CD4-positive, alpha-beta T cell treated with Interleukin-15 for 1 hour (primary cell): ENCODE results near the gene TLE2.
"Not testable (repeated sequence)": the region's sequence is repeated elsewhere in the genome, so short reads cannot be mapped to it uniquely, and the experiment has no call there.

Source experiments
- DNase-seq: peaks from one replicate; pipeline ENCODE4 v3.0.0-alpha.2; 2020

The TLE2 gene

DNA sequence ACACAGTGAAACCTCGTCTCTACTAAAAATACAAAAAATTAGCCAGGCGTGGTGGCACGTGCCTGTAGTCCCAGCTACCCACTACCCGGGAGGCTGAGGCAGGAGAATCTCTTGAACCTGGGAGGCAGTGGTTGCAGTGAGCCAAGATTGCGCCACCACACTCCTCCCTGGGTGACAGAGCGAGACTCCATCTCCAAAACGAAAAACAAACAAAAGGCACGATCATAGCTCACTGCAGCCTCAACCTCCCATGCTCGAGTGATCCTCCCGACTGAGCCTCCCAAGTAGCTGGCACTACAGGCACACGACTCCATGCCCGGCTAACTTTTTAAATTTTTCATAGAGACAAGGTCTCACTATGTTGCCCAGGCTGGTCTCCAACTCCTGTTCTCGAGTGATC, 17.0 kb downstream of the TLE2 start:
- not testable (repeated sequence) for DNase-seq

DNA sequence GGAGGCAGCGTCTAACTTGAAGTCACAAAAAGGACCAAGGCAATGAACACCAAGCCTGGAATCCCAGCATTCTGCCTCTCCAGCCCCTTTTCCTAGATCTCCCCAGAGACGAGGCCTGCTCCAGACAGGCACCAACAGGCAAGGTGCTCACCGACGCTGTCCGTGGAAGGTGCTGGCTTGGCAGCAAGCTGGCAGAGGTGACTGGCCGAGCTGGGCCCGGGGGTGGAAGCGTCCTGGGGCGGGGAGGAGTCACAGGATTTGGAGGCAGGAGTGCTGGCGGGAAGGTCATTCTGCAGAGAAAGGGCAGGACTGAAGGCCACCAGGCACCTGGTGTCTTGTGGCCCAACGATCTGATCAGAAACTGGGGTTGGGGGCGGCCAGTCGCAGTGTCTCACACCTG, 18.2 kb downstream of the TLE2 start:
- no peak for DNase-seq

DNA sequence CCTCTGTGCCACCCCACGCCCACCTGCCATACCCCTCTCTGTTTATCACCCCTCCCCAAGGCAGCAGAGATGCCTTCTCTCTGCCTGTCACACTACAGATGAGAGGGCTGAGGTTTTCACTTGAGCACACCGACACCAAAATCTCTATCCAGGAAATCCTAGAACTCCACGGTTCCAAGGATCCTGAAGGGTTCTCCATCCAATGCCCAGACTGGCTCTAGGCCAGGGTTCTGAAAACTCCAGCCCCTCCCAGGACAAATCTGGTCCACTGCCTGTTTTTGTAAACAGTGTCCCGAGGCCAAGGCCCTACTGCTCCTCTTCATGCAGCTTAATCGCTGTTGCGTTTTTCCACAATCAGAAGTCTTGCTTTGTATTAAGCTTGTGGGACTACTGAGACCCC, 20.1 kb downstream of the TLE2 start:
- no peak for DNase-seq

DNA sequence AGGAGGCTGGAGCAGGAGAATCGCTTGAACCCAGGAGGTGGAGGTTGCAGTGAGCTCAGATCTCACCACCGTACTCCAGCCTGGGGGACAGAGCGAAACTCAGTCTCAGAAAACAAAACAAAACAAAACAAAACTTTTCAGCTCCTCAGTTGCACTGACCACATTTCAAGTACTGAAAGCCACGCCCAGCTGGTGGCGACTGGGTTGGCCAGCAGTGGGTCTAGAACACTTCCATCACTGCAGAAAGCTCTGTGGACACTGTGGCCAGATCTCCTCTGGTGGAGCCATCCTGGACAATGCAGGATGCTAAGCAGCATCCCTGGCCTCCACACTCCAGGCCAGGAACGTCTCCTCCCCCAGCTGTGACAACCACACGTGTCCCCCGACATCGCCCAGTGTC, 21.1 kb downstream of the TLE2 start:
- DNase-seq = no peak

DNA sequence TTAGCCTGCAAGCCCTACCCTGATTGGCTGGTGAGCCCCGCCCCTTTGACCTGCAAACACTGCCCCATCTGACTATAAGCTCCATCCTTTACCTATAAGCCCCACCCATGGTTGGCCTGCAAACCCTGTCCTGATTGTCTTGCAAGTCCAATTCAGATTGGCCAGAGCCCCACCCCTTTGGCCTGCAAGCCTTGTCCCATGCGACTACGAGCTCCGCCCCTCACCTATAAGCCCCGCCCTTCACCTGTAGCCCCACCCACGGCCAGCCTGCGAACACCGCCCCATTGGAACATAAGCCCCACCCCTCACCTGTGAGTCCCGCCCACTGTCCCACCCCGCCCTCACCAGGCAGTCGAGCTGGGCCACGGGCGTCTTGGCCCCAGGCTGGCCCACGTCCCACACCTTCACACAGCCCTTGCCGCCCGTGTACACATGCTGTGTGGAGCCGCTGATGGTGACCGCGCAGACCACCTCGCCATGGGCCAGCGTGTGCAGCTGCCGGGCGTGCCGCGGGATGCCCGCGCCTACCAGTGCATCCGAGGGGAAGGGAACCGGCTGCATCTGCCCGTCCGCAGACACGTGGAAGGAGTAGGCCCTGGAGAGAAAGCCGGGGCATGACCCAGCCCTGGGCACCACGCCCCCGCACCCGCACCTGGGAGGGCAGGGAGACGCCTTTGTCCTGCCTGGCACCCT, 22.9 kb downstream of the TLE2 start:
- no peak for DNase-seq

DNA sequence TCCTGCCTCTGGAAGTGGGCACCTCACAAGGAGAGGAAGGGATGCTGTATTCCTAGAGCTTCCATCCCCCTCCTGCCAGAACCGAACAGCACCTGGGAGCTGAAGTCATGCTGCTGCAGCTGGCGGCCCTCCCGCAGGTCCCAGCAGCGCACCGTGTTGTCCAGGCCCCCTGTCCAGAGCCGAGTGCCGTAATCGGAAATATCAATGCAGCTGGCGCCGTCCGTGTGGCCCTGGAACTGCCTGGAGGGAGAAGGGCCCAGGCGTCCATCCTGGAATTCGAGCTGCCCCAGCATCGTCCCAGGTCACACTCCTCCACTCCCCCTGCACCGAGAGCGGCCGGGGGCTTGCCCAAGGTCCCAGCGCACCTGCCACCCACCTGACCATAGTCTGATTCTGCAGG, 23.7 kb downstream of the TLE2 start:
- DNase-seq = no peak

DNA sequence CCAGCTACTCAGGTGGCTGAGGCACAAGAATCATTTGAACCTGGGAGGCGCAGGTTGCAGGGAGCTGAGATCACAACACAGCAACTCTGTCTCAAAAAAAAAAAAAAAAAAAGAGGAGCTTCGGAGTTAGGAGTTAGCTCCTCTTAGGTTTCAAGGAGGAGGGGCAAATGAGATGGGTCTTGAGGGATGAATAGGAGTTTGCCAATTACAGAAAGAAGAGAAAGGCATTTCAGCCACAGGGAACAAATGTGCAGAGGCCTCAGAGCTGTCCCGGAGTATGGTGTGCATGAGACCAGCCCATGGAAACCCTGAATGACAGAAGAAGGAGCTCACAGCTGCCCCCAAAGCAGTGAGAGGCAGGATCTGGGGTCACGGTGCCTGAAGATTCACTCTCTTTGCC, 24.6 kb downstream of the TLE2 start:
- DNase-seq = no peak

DNA sequence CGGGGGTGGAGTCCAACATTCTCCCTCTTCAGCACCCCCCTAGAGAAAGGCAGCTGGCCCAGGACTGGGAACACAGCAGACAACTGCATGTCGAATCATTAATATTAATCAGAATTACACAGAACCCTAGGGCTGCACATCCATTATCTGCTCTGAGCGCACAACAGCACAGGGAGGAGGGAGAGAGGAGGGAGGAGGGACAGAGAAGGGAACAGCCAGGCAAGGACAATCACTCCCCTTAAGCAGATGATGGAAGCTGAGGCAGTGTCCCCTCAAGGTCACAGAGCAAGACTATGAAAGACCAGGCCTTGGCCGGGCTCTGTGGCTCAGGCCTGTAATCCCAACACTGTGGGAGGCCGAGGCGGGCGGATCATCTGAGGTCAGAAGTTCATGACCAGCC, 26.0 kb downstream of the TLE2 start:
- no peak for DNase-seq

DNA sequence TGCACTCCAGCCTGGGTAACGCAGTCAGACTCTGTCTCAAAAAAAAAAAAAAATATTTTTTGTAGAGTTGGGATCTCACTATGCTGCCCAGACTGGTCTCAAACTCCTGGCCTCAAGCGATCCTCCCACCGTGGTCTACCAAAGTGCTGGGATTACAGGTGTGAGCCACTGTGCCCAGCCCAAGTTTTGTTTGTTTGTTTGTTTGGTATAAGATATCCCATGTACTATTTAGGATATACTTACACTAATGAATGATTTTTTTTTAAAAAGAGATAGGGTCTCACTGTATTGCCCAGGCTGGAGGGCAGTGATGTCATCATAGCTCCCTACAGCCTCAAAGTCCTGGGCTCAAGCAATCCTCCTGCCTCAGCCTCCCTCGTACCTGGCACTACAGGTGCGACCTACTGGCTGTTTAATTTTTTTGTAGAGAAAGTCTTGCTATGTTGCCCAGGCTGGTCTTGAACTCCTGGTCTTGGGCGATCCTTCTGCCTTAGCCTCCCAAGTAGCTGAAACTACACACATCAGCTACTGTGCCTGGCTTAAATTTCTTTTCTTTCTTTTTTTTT, 27.8 kb downstream of the TLE2 start:
- DNase-seq = no peak

DNA sequence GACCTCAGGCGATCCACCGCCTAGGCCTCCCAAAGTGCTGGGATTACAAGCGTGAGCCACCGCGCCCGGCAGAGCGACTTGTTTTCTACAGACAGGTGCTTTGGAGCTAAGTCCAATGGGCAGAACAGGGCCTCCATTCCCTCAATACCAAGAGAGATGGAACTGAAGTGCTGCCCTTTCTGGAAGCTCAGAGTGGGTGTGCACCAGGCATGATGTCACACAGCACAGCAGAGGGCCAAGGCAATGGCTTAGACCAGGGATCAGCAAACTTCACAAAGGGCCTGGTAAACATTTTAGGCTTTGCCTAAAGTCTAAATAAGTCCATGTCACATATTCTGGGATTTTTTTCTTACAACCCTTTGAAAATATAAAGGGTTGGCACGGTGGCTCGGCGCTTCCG, 30.4 kb downstream of the TLE2 start:
- no peak for DNase-seq

DNA sequence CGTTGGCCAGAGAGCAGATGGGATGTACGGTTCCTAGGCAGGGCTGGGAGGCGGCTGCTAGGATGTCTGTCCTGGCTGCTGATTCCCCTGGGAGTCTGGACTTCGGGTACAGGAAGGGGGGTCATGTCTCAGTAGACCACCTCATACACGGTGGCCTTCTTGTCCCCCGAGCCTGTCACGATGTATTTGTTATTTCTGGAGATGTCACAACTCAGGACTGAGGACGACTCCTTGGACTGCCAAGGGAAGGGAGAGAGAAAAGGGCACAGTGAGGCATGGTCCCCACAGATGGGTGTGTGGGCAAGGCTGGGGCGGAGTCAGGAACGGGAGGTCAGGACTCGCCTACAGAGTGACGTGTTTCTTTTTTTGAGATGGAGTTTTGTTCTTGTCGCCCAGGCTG, 31.4 kb downstream of the TLE2 start:
- no peak for DNase-seq

DNA sequence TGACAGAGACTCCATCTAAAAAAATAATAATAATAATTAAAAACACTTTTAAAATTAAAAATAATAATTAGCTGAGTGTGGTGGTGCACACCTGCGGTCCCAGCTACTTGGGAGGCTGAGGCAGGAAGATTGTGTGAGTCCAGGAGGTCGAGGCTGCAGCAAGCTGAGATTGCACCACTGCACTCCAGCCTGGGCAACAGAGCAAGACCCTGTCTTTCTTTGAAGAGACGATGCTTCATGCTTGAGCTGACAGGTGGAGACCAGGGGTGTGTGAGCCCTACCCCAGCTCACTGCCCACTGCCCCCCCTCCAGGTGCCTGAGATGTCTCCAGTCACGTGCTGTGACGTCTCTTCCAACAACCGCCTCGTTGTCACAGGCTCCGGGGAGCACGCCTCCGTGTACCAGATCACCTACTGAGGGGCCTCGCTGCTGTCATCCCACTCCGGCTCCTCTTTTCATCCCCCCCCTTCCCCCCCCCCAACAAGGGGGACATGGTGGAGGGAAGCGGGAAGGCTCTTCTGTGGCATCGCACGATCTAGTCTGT, 34.4 kb downstream of the TLE2 start:
- no peak for DNase-seq

DNA sequence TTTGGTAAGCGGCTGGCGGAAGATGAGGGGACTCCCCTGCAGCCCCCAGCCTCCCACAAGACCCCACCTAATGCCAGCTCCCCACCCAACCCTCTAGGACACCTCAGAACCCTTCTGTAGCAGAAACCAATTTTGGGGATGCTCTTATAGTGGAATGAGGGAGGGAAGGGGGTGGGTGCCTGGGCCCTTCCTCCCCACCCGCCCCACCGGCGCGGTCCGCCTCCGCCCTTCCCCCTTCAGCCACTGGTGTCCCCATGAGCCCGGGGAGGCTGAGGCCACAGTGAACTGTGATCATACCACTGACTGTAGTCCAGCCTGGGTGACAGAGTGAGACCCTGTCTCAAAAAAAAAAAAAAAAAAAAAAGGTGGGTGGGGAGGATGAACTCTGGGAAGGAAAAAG, 35.5 kb downstream of the TLE2 start:
- no peak for DNase-seq

DNA sequence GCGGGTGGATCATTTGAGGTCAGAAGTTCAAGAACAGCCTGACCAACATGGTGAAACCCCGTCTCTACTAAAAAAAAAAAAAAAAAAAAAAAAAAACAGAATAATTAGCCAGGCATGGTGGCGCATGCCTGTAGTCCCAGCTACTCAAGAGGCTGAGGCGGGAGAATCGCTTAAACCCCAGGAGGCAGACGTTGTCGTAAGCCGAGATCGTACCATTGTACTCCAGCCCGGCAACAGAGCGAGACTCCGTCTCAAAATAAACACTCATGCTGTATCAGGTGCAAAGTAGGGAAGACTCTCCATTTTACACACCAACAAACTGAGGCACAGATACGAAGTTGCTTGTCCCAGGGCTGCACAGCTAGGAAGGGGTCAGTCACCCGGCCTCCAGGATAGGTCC, 36.1 kb downstream of the TLE2 start:
- no peak for DNase-seq

DNA sequence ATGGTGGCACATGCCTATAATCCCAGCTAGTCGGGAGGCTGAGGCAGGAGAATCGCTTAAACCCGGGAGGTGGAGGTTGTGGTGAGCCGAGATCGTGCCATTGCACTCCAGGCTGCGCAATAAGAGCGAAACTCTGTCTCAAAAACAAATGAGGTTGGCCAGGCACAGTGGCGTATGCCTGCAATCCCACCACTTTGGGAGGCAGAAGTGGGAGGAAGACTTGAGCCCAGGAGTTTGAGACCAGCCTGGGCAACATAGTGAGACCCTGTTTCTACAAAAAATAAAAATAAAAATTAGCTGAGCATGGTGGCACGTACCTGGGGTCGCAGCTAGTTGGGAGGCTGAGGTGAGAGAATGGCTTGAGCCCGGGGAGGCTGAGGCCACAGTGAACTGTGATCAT, 36.7 kb downstream of the TLE2 start:
- not testable (repeated sequence) for DNase-seq

DNA sequence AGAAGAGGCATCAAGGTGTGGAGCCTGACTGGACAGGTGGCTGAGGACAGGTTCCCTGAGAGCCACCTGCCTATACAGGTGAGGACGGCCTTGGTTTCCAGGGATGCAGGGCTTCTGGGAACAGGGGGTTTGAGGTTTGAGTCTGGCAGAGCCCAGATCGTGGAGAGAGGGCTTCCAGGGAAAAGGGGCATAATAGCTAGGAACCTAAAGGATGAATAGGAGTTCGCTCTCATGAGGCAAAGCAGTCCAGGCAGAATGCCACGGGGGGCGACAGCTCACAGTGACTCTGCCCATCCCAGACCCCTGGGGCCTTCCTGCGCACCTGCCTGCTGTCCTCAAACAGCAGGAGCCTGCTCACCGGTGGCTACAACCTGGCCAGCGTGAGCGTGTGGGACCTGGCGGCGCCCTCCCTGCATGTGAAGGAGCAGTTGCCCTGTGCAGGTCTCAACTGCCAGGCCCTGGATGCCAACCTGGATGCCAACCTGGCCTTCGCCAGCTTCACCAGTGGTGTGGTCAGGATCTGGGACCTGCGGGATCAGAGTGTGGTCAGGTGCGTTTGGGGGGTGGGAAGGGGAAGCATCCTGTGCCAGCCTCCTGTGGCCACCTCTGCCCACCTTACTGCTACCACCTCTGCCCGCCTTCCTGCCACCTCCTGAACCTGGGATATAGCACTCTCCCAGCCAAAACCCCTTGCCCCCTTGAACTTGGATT, 39.7 kb downstream of the TLE2 start:
- no peak for DNase-seq

DNA sequence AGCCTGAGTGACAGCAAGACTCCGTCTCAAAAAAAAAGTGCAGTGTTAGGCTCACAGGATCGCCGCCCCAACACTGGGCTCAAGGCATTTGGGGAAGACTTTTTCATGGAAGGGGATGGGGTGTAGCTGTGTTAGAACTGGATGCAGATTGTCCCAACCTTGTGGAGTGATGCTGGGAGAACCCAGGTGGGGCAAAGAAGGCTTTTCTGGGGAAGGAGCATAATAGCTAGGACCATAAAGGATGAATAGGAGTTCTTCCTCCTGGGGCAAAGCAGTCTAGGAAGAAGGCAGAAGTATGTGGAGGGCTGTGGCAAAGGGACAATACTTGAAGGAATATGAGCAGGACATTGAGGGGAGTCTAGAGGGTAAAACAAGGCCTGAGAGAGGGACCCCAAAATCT, 40.5 kb downstream of the TLE2 start:
- no peak for DNase-seq

DNA sequence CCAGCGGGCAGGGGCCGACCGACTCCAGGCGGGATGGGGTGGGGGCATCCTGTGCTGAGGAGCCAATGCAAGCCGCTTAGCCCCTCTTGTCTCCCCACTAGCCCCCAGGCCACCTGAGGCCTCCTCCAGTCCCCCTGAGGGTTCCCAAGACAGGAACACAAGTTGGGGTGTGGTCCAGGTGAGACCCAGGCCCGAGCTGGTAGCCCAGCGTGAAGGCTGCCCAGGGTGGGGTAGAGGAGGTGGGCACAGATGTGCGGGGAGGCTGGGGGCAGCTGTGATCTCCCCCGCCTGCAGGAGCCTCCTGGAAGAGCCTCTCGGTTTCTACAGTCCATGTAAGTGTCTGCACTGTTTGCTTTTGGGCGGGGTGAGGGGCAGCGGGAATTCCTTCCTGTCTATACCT, 41.3 kb downstream of the TLE2 start:
- no peak for DNase-seq

DNA sequence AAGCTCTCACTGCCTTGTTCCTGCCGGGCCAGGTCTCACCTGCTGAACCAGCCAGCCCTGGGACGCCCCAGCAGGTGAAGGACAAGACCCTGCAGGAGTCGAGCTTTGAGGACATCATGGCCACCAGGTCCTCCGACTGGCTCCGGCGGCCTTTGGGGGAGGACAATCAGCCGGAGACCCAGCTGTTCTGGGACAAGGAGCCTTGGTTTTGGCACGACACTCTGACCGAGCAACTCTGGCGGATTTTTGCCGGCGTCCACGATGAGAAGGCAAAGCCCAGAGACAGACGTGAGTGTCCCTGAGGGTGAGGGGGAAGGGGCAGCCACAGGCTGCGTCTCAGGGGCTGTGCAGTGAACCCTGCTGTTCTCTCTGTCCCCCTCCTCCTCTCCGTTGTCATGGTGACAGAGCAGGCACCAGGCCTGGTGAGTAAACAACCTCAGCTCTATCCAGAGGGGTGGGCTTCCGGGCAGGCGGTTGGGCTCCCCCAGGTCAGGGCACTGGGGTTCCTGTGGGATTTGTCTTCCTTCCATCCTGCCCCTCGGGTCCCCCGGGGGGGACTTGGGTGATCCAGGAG, 42.0 kb downstream of the TLE2 start:
- no peak for DNase-seq

DNA sequence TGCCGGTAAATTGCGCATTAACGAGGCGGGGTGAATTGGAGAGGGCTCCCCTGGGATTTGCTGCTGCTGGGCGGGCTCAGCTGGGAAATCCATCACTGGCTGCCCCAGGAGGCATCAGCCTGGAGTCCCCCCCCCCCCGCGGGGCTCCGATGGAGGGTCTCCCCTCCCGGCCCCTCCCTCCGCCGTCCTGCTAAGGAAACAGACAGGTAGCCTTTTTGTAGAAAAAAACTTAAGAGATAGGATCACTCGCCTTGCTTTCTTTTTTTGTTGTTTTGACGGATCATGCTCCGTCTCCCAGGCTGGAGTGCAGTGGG, 44.9 kb downstream of the TLE2 start:
- no peak for DNase-seq

DNA sequence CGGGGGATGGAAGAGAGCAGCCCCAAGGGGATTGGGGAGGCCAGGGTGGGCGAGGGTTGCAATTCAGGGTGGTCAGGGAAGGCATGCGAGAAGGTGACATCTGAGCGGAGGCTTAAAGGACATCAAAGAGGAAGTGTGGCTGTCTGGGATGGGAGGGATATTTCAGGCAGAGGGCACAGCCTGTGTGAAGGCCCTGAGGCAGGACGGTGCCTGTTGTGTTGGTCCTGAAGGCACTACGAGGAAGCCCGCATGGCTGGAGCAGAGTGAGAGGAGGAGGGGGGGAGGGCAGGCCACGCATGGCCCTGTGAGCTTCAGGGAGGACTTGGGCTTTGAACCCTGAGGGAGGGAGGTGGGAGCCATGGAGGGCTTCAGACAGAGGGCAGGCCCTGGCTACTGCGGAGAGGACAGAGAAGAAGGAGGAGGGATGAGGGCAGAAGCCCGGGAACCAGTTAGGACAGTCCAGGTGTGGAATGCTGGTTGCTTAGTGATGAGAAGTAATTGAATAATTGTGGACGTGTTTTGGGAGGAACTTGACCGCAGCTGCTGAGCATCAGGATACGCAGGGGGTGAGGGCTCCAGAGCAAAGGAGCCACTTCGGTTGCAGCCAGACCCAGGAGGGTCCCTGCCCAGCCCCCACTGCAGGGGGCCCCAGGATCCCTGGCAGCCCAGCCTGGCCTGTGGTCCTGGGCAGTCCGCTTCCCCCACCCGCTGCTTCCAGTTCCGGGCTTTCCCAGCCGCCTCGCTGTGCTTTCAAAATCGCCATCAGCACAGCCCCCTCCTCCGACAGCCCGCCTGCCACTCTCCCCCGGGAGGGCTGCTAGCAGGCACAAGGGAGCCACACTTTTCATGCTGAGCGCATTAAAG, 45.5 kb downstream of the TLE2 start:
- no peak for DNase-seq

DNA sequence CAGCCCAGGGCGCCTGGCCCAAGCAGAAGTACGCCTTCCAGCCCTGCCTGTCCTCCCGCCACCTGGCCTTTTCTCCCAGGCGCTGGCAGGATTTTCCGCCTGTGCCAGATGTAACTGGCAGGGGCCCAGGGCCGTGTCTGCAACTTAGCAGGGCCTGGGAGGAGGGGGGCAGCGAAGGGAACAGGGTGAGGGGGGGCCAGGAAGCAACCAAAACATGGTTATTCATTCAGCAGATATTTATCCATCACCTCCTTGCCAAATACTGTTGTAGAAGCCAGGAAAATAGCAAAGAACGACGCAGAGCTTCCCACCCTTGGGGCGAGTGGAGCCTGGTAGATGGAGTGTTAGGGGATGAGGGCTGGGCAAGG, 46.1 kb downstream of the TLE2 start:
- DNase-seq = no peak

DNA sequence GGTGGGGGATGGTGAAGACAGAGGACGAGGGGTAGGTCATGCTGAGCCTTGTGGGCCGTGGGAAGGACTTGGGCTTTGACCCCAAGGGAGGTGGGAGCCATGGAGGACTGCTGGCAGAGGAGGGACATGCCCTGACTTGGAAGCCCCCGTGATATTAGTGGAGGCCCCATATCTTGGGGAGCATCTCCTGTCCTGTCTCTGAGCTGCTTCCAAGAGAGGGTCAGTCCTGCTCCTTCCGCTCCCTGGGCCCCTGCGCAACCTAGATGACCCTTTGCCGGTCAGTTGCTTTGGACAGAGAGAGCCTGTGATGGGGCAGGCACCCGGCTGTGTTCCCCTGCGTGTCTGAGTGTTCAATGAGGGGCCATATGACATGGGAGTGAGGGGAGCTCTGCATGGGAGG, 46.5 kb downstream of the TLE2 start:
- no peak for DNase-seq
